Neural cell (in vitro differentiated cells): ENCODE results near the gene ENTPD3. TPM values are rescaled to one million over a fixed set of nuclear protein-coding genes. Genes with fewer than 3 reads are reported as not detected.

Source experiments
- H2AFZ ChIP-seq: fragments of 200-600, 300-800 bp; sonication (generic), shearing (Covaris generic); 2 replicates; pipeline ENCODE4 v1.6.0; 2014; ENCODE audit warnings: low read depth, mild to moderate bottlenecking, antibody characterized with exemption, low read length, moderate library complexity
- H3F3A ChIP-seq: fragments of 200-600 bp; shearing (Covaris generic); 2 replicates; pipeline ENCODE4 v1.6.1; 2016; ENCODE audit warnings: mild to moderate bottlenecking, moderate library complexity, mixed read lengths, antibody characterized with exemption, low read length; ENCODE audit not compliant: insufficient read depth, poor library complexity, severe bottlenecking
- H3K27ac ChIP-seq: fragments of 200-600, 300-800 bp; sonication (generic), shearing (Covaris generic); 2 replicates; pipeline ENCODE4 v1.5.1; 2014; ENCODE audit warnings: mild to moderate bottlenecking, low read length, moderate library complexity
- H3K27me3 ChIP-seq: fragments of 300-800, 200-600 bp; sonication (generic), shearing (Covaris generic); 2 replicates; pipeline ENCODE4 v1.6.0; 2014; ENCODE audit warnings: mild to moderate bottlenecking, low read depth, low read length, moderate library complexity; ENCODE audit not compliant: insufficient read depth
- H3K36me3 ChIP-seq: fragments of 300-800, 200-600 bp; sonication (generic), shearing (Covaris generic); 2 replicates; pipeline ENCODE4 v1.5.1; 2014; ENCODE audit warnings: mild to moderate bottlenecking, antibody characterized with exemption, low read length, moderate library complexity; ENCODE audit not compliant: insufficient read depth
- H3K4me2 ChIP-seq: fragments of 300-800, 200-600 bp; sonication (generic), shearing (Covaris generic); 2 replicates; pipeline ENCODE4 v1.6.0; 2014; ENCODE audit warnings: mild to moderate bottlenecking, low read length
- H3K4me3 ChIP-seq: fragments of 300-800, 200-600 bp; sonication (generic), shearing (Covaris generic); 2 replicates; pipeline ENCODE4 v1.5.1; 2014; ENCODE audit warnings: mild to moderate bottlenecking, low read length, moderate library complexity
- H3K79me2 ChIP-seq: fragments of 200-600 bp; shearing (Covaris generic); replicated peaks from 2 replicates; pipeline ENCODE4 v1.6.0; 2014; ENCODE audit warnings: mild to moderate bottlenecking, low read length, moderate library complexity; ENCODE audit not compliant: insufficient read depth
- H3K9ac ChIP-seq: fragments of 300-800, 200-600 bp; sonication (generic), shearing (Covaris generic); 2 replicates; pipeline ENCODE4 v1.6.1; 2016; ENCODE audit warnings: mild to moderate bottlenecking, low read length, mixed read lengths
- H3K9me2 ChIP-seq: fragments of 200-600 bp; shearing (Covaris generic); 2 replicates; pipeline ENCODE4 v1.6.1; 2016; ENCODE audit warnings: mild to moderate bottlenecking, low read length, mixed read lengths; ENCODE audit not compliant: insufficient read depth
- H3K9me3 ChIP-seq: fragments of 200-600, 300-800 bp; sonication (generic), shearing (Covaris generic); 2 replicates; pipeline ENCODE4 v1.6.1; 2016; ENCODE audit warnings: mild to moderate bottlenecking, mixed run types, low read length, moderate library complexity, mixed read lengths
- H4K20me1 ChIP-seq: fragments of 200-600 bp; shearing (Covaris generic); 2 replicates; pipeline ENCODE4 v1.6.1; 2016; ENCODE audit warnings: mild to moderate bottlenecking, mixed run types; ENCODE audit not compliant: insufficient read depth
- EP300 ChIP-seq: fragments of 450-650 bp; conservative IDR thresholded peaks from 2 replicates; pipeline ENCODE4 v1.6.1; 2014; ENCODE audit warnings: antibody characterized with exemption, mild to moderate bottlenecking, moderate library complexity; ENCODE audit not compliant: poor library complexity, severe bottlenecking
- EZH2 ChIP-seq: fragments of 200-600, 300-800 bp; shearing (Covaris generic), sonication (generic); IDR thresholded peaks from 2 replicates; pipeline ENCODE4 v1.6.1; 2014; ENCODE audit warnings: antibody characterized with exemption, low read length, borderline replicate concordance, mild to moderate bottlenecking; ENCODE audit not compliant: insufficient read depth, poor library complexity, severe bottlenecking
- MXI1 ChIP-seq: fragments of 450-650 bp; conservative IDR thresholded peaks from 2 replicates; pipeline ENCODE4 v1.6.1; 2014; ENCODE audit warnings: antibody characterized with exemption, mild to moderate bottlenecking; ENCODE audit not compliant: poor library complexity, severe bottlenecking
- POLR2AphosphoS5 ChIP-seq: IDR thresholded peaks from 2 replicates; pipeline ENCODE4 v1.6.1; 2012
- RAD21 ChIP-seq: fragments of 450-650 bp; conservative IDR thresholded peaks from 2 replicates; pipeline ENCODE4 v1.6.1; 2014; ENCODE audit warnings: antibody characterized with exemption, mild to moderate bottlenecking, moderate library complexity
- SMC3 ChIP-seq: fragments of 450-650 bp; conservative IDR thresholded peaks from 2 replicates; pipeline ENCODE4 v1.6.1; 2014; ENCODE audit warnings: antibody characterized with exemption, mild to moderate bottlenecking, moderate library complexity; ENCODE audit not compliant: poor library complexity
- TAF1 ChIP-seq: IDR thresholded peaks from 2 replicates; pipeline ENCODE4 v1.6.1; 2012; ENCODE audit warnings: low read depth
- polyA plus RNA-seq: library from polyadenylated mRNA; depleted of rRNA; stranded (reverse); fragments of >200 nt; gene quantifications from 2 replicates; pipeline ENCODE4 v1.2.3, GENCODE V29; 2014
- TF ChIP-seq, protein P1 (sequence below): fragments of 450-650 bp; IDR thresholded peaks from 2 replicates; pipeline ENCODE4 v1.5.1; 2014; ENCODE audit warnings: antibody characterized with exemption, mild to moderate bottlenecking, moderate library complexity; ENCODE audit not compliant: poor library complexity, severe bottlenecking
- TF ChIP-seq, protein P2 (sequence below): IDR thresholded peaks from 2 replicates; pipeline ENCODE4 v1.6.1; 2012; ENCODE audit warnings: borderline replicate concordance

Gene ENTPD3
- polyA plus RNA-seq, 1 donor from 2014 or later: 2.8 TPM

DNA sequence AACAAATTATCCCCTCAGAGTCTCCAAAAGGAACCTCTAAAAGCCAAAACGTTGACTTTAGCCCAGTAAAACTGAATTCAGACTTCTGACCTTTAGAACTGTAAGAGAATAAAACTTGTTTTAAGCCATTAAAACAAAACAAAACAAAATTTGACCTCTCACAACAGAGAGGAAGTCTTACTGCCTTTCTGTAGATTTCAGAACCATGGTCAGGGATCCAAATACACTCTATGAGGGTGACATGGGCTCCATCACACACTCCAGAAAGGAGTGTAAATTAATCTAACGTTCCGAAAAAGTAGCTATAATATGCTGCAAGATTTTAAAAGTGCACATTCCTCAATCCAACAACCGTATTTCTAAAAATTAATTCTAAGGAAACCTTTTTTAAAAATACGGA lies 50.9 kb downstream of the ENTPD3 start:
- H3K9me2 ChIP-seq: no peaks in the 10 kb centered on the region
- H3K36me3 ChIP-seq: no peaks in the 10 kb centered on the region
- H3K27ac ChIP-seq: no peak overlapping the region
- H4K20me1 ChIP-seq: no peaks in the 10 kb centered on the region
- H3K9ac ChIP-seq: no peak overlapping the region
- no peak overlapping the region for H3K4me2 ChIP-seq
- H3F3A ChIP-seq: no peaks in the 10 kb centered on the region
- no peak overlapping the region for H2AFZ ChIP-seq
- no peaks in the 10 kb centered on the region for H3K9me3 ChIP-seq
- H3K79me2 ChIP-seq: no peaks in the 10 kb centered on the region
- H3K27me3 ChIP-seq: no peaks in the 10 kb centered on the region
- TF ChIP-seq TAF1: no peak
- no peak for TF ChIP-seq EP300
- no peak for TF ChIP-seq EZH2
- no peak for TF ChIP-seq SMC3
- TF ChIP-seq, protein P1, sequence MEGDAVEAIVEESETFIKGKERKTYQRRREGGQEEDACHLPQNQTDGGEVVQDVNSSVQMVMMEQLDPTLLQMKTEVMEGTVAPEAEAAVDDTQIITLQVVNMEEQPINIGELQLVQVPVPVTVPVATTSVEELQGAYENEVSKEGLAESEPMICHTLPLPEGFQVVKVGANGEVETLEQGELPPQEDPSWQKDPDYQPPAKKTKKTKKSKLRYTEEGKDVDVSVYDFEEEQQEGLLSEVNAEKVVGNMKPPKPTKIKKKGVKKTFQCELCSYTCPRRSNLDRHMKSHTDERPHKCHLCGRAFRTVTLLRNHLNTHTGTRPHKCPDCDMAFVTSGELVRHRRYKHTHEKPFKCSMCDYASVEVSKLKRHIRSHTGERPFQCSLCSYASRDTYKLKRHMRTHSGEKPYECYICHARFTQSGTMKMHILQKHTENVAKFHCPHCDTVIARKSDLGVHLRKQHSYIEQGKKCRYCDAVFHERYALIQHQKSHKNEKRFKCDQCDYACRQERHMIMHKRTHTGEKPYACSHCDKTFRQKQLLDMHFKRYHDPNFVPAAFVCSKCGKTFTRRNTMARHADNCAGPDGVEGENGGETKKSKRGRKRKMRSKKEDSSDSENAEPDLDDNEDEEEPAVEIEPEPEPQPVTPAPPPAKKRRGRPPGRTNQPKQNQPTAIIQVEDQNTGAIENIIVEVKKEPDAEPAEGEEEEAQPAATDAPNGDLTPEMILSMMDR: no peak
- H3K4me3 ChIP-seq: no peak overlapping the region

DNA sequence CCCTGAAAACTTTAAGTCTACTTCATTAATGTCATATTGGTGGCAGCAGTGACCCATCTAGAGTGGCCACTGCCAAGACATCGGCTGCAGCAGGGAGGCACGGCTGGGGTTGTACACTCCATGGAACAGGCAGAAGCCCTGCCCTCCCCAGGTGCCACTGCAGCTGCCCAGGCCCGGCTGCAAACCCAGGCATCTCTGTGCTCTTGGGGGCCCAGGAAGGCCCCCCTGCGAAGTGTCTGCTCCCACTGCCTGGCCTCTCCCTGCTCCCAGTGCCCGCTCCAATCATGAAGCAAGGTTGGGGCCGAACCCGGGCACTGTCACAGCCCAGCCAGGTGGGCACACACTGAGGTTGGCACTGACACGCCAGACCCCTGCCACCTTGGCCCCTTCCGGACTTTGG lies 58.1 kb downstream of the ENTPD3 start:
- H3K9me3 ChIP-seq: no peaks in the 10 kb centered on the region
- no peaks in the 10 kb centered on the region for H3F3A ChIP-seq
- no peaks in the 10 kb centered on the region for H3K79me2 ChIP-seq
- no peak overlapping the region for H3K4me2 ChIP-seq
- no peaks in the 10 kb centered on the region for H3K27me3 ChIP-seq
- H3K27ac ChIP-seq: no peak overlapping the region
- H2AFZ ChIP-seq: no peak overlapping the region
- no peaks in the 10 kb centered on the region for H3K36me3 ChIP-seq
- H4K20me1 ChIP-seq: no peaks in the 10 kb centered on the region
- H3K4me3 ChIP-seq: no peak overlapping the region
- H3K9ac ChIP-seq: no peak overlapping the region
- TF ChIP-seq SMC3: no peak
- TF ChIP-seq, protein P1: no peak
- no peak for TF ChIP-seq TAF1
- no peak for TF ChIP-seq EZH2
- TF ChIP-seq MXI1: no peak
- no peak for TF ChIP-seq POLR2AphosphoS5
- no peak for TF ChIP-seq EP300
- TF ChIP-seq, protein P2, sequence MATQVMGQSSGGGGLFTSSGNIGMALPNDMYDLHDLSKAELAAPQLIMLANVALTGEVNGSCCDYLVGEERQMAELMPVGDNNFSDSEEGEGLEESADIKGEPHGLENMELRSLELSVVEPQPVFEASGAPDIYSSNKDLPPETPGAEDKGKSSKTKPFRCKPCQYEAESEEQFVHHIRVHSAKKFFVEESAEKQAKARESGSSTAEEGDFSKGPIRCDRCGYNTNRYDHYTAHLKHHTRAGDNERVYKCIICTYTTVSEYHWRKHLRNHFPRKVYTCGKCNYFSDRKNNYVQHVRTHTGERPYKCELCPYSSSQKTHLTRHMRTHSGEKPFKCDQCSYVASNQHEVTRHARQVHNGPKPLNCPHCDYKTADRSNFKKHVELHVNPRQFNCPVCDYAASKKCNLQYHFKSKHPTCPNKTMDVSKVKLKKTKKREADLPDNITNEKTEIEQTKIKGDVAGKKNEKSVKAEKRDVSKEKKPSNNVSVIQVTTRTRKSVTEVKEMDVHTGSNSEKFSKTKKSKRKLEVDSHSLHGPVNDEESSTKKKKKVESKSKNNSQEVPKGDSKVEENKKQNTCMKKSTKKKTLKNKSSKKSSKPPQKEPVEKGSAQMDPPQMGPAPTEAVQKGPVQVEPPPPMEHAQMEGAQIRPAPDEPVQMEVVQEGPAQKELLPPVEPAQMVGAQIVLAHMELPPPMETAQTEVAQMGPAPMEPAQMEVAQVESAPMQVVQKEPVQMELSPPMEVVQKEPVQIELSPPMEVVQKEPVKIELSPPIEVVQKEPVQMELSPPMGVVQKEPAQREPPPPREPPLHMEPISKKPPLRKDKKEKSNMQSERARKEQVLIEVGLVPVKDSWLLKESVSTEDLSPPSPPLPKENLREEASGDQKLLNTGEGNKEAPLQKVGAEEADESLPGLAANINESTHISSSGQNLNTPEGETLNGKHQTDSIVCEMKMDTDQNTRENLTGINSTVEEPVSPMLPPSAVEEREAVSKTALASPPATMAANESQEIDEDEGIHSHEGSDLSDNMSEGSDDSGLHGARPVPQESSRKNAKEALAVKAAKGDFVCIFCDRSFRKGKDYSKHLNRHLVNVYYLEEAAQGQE: no peak
- no peak for TF ChIP-seq RAD21
- H3K9me2 ChIP-seq: no peaks in the 10 kb centered on the region
